ENCODE data around the gene SPATA33. TPM values are rescaled to one million over a fixed set of nuclear protein-coding genes. Genes with fewer than 3 reads are reported as not detected.

Gene SPATA33
- total RNA-seq, 1 experiment from 2014 or later: 7.2 TPM

DNA sequence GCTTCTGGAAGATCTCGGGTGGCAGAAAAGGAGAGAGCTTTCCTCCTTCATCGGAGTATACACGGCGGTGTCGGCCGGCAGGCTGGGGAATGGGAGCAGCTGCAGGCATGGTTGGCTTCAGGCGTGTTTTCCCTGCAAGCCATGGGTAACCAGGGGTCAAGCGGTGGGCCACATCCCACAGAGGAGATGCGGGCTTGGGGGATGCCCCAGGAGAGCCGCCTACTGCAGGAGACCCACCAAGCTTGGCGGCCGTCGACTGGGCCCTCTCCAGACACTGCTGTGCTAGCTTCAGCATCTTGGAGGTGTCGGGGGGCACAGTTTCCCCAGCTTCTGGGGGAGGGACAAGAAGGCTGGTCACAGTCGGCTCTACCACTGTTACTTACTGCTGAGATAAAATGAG lies 58.9 kb downstream of the SPATA33 start:
- H3K9me3 Mint-ChIP-seq (ENCODE audit: unreplicated experiment): no peaks in the 10 kb centered on the region
- no peak overlapping the region for H3K4me3 Mint-ChIP-seq (ENCODE audit: unreplicated experiment)
- no peak overlapping the region for H3K27ac Mint-ChIP-seq (ENCODE audit: low read depth, unreplicated experiment)
- ChIA-PET CTCF (interaction anchor here (0.6 to 1.0 kb wide), 2 partner anchors 8 to 10 kb away, joined by 3 read pairs; no protein-coding TSS in a partner anchor), POLR2A (no interaction called here)
- TF ChIP-seq, protein P1, sequence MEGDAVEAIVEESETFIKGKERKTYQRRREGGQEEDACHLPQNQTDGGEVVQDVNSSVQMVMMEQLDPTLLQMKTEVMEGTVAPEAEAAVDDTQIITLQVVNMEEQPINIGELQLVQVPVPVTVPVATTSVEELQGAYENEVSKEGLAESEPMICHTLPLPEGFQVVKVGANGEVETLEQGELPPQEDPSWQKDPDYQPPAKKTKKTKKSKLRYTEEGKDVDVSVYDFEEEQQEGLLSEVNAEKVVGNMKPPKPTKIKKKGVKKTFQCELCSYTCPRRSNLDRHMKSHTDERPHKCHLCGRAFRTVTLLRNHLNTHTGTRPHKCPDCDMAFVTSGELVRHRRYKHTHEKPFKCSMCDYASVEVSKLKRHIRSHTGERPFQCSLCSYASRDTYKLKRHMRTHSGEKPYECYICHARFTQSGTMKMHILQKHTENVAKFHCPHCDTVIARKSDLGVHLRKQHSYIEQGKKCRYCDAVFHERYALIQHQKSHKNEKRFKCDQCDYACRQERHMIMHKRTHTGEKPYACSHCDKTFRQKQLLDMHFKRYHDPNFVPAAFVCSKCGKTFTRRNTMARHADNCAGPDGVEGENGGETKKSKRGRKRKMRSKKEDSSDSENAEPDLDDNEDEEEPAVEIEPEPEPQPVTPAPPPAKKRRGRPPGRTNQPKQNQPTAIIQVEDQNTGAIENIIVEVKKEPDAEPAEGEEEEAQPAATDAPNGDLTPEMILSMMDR (IDR thresholded peaks at IDR 0.05; ENCODE audit: unreplicated experiment): no peak
- peaks cover 48% of the 10 kb centered on the region for H3K36me3 Mint-ChIP-seq (ENCODE audit: insufficient read depth, unreplicated experiment)
- H3K4me1 Mint-ChIP-seq (ENCODE audit: insufficient read depth, unreplicated experiment): peaks cover 19% of the 10 kb centered on the region
- intact Hi-C loops (cut with micrococcal nuclease): no loop called here
- no peak for DNase-seq (ENCODE audit: unreplicated experiment)
- no TSS peak for BruUV-seq (replicated peaks)
- no peaks in the 10 kb centered on the region for H3K27me3 Mint-ChIP-seq (ENCODE audit: insufficient read depth, unreplicated experiment)

DNA sequence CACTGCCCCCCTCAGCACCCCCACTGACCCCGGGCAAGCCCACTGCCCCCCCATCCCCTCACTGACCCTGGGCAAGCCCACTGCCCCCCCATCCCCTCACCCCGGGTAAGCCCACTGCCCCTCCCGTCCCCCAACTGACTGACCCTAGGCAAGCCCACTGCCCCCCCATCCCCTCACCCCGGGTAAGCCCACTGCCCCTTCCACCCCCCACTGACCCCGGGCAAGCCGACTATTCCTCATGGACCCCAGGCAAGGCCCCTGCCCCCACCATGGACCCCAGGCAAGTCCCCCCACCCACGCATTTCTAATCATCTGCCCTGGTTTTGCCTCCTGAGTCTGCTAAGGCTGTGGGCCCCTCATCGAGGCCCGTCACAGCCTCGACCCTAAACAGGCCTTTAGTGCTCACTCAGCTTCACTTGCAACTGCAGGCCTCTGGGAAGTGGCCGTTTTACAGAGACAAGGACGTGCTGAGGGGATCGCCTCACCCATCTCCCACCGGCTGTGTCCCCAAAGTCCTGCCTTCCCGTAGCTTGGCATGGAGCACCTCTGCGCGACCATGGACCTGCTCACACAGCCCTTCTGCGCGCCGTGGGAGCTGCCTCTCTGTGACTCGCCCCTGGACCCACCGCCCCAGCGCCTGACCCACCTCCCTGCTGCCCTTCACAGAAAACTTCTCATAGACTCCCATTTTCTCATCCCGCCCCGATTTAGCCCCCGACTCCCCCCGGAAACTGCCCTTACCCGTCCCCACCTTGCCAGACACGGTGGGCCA lies 59.5 kb downstream of the SPATA33 start:
- BruUV-seq (replicated peaks): no TSS peak
- intact Hi-C loops (cut with micrococcal nuclease): no loop called here
- Mint-ChIP-seq H3K9me3 (ENCODE audit: unreplicated experiment) (no peaks in the 10 kb centered on the region), H3K4me3 (ENCODE audit: unreplicated experiment) (no peak overlapping the region), H3K27ac (ENCODE audit: low read depth, unreplicated experiment) (no peak overlapping the region), H3K36me3 (ENCODE audit: insufficient read depth, unreplicated experiment) (peaks cover 48% of the 10 kb centered on the region), H3K4me1 (ENCODE audit: insufficient read depth, unreplicated experiment) (peaks cover 19% of the 10 kb centered on the region), H3K27me3 (ENCODE audit: insufficient read depth, unreplicated experiment) (no peaks in the 10 kb centered on the region)
- TF ChIP-seq, protein P1 (IDR thresholded peaks at IDR 0.05; ENCODE audit: unreplicated experiment): no peak
- ChIA-PET POLR2A (interaction anchor here (0.7 to 4.5 kb wide), 2 partner anchors 12 to 80 kb away, joined by 3 to 40 read pairs; no protein-coding TSS in a partner anchor), CTCF (interaction anchor here (0.6 to 1.4 kb wide), 3 partner anchors 9 to 995 kb away, joined by 3 to 6 read pairs (median 3); no protein-coding TSS in a partner anchor)
- no peak for DNase-seq (ENCODE audit: unreplicated experiment)

DNA sequence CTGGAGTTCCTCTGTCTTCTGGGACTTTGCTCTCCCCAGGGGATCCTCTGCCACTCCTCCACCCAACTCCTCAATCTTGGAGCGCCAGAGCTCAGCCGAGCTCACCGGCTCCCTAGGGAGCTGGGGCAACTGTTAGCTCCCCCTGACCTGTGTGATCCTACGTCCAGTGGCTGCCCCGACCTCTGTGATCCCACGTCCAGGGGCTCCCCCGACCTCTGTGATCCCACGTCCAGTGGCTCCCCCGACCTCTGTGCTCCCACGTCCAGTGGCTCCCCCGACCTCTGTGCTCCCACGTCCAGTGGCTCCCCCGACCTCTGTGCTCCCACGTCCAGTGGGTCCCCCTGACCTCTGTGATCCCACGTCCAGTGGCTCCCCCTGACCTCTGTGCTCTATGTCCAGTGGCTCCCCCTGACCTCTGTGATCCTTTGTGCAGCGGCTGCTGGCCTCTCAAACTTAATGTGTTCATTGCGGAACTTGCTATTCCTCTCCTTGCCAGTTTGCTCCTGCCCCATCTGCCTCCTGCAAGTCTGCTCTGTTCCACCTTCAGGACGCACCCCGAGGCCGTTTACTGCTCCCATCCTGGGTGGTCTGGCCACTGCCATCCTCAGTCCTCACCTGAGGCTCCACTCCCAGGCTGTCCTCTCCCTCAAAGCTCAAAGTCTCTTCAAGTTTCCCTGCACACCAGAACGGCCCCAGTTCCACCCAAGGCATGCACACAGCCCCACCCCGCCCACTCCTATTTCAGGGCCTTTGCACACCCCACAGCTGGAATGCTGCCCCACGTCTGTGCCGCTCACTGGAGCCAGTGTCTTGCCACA lies 60.3 kb downstream of the SPATA33 start:
- peaks cover 23% of the 10 kb centered on the region for H3K4me1 Mint-ChIP-seq (ENCODE audit: insufficient read depth, unreplicated experiment)
- H3K4me3 Mint-ChIP-seq (ENCODE audit: unreplicated experiment): no peak overlapping the region
- POLR2A ChIA-PET: interaction anchor here (0.7 to 4.5 kb wide), 4 partner anchors 8 to 81 kb away, joined by 3 to 46 read pairs (median 22); partner anchors contain the start of gene SPATA2L
- H3K36me3 Mint-ChIP-seq (ENCODE audit: insufficient read depth, unreplicated experiment): peaks cover 55% of the 10 kb centered on the region
- BruUV-seq (replicated peaks): no TSS peak
- no peaks in the 10 kb centered on the region for H3K27me3 Mint-ChIP-seq (ENCODE audit: insufficient read depth, unreplicated experiment)
- peak; percentile 27 for DNase-seq (ENCODE audit: unreplicated experiment)
- CTCF ChIA-PET: interaction anchor here (0.6 to 1.4 kb wide), 4 partner anchors 12 to 995 kb away, joined by 3 to 6 read pairs (median 4); no protein-coding TSS in a partner anchor
- H3K27ac Mint-ChIP-seq (ENCODE audit: low read depth, unreplicated experiment): no peak overlapping the region
- TF ChIP-seq, protein P1 (IDR thresholded peaks at IDR 0.05; ENCODE audit: unreplicated experiment): no peak
- H3K9me3 Mint-ChIP-seq (ENCODE audit: unreplicated experiment): no peaks in the 10 kb centered on the region
- intact Hi-C loops (cut with micrococcal nuclease): no loop called here

Other genes with a start within 250 kb of the SPATA33 start
- 218 and 237 TPM in 2 replicates for gene ANKRD11, start 167.3 kb upstream of the SPATA33 start, total RNA-seq (2022)
- gene SPG7, start 149.4 kb upstream of the SPATA33 start, total RNA-seq (2022): 82.4 and 92.3 TPM in 2 replicates
- 3,133 and 3,148 TPM in 2 replicates for gene RPL13, start 97.2 kb upstream of the SPATA33 start, total RNA-seq (2022)
- 86.8 and 92.4 TPM in 2 replicates for gene CPNE7, start 82.1 kb upstream of the SPATA33 start, total RNA-seq (2022)
- gene DPEP1, start 44.2 kb upstream of the SPATA33 start, total RNA-seq (2022): 0.29 and 0.82 TPM in 2 replicates
- 59.7 and 62.4 TPM in 2 replicates for gene CHMP1A, start 128 bp upstream of the SPATA33 start, total RNA-seq (2022)
- 73.0 and 83.4 TPM in 2 replicates for gene CDK10, start 28.9 kb downstream of the SPATA33 start, total RNA-seq (2022)
- 12.1 and 12.5 TPM in 2 replicates for gene SPATA2L, start 43.9 kb downstream of the SPATA33 start, total RNA-seq (2022)
- gene VPS9D1, start 63.1 kb downstream of the SPATA33 start, total RNA-seq (2022): 12.0 and 13.2 TPM in 2 replicates
- gene ZNF276, start 63.7 kb downstream of the SPATA33 start, total RNA-seq (2022): 32.7 and 33.6 TPM in 2 replicates
- gene FANCA, start 158.8 kb downstream of the SPATA33 start, total RNA-seq (2022): 18.5 and 30.6 TPM in 2 replicates
- 3.8 and 4.8 TPM in 2 replicates for gene SPIRE2, start 170.6 kb downstream of the SPATA33 start, total RNA-seq (2022)
- gene TCF25, start 215.8 kb downstream of the SPATA33 start, total RNA-seq (2022): 200 and 239 TPM in 2 replicates